RWPE2 (cell line): ENCODE measurements around the gene ST7.

Experiments used
- ATAC-seq: fragments of 200-7000 bp; cut with Tn5 transposase; 3 replicates; pipeline ENCODE4 v1.9.1; 2021; ENCODE audit warnings: low read depth
- DNase-seq: peaks from one replicate; pipeline ENCODE4 v3.0.0-alpha.2; 2020; ENCODE audit warnings: low spot score
- H3K27ac ChIP-seq: fragments of 450-650 bp; 2 replicates; pipeline ENCODE4 v1.5.1; 2017; ENCODE audit warnings: mild to moderate bottlenecking; ENCODE audit not compliant: poor library complexity, severe bottlenecking
- H3K27me3 ChIP-seq: fragments of 250-450 bp; sonication (Bioruptor Pico); 2 replicates; pipeline ENCODE4 v1.5.1; 2021; ENCODE audit warnings: mild to moderate bottlenecking, moderate library complexity; ENCODE audit not compliant: insufficient read depth, poor library complexity, severe bottlenecking
- H3K36me3 ChIP-seq: fragments of 250-450 bp; sonication (Bioruptor Pico); 2 replicates; pipeline ENCODE4 v1.5.1; 2020; ENCODE audit warnings: low read depth, mild to moderate bottlenecking, moderate library complexity
- H3K4me1 ChIP-seq: fragments of 250-450 bp; sonication (Bioruptor Pico); 2 replicates; pipeline ENCODE4 v1.5.1; 2021; ENCODE audit warnings: mild to moderate bottlenecking, moderate library complexity; ENCODE audit not compliant: insufficient read depth, poor library complexity, severe bottlenecking
- H3K4me3 ChIP-seq: fragments of 250-450 bp; sonication (Bioruptor Pico); 2 replicates; pipeline ENCODE4 v1.5.1; 2021; ENCODE audit warnings: mild to moderate bottlenecking, moderate library complexity; ENCODE audit not compliant: severe bottlenecking
- H3K9me3 ChIP-seq: fragments of 250-450 bp; sonication (Bioruptor Pico); 2 replicates; pipeline ENCODE4 v1.5.1; 2021; ENCODE audit warnings: mild to moderate bottlenecking, moderate library complexity; ENCODE audit not compliant: severe bottlenecking
- TF ChIP-seq, protein P1 (sequence below): fragments of 450-650 bp; IDR thresholded peaks from one replicate; pipeline ENCODE4 v1.5.1; 2017; ENCODE audit warnings: mild to moderate bottlenecking, moderate library complexity; ENCODE audit not compliant: poor library complexity, severe bottlenecking

ST7 gene

DNA sequence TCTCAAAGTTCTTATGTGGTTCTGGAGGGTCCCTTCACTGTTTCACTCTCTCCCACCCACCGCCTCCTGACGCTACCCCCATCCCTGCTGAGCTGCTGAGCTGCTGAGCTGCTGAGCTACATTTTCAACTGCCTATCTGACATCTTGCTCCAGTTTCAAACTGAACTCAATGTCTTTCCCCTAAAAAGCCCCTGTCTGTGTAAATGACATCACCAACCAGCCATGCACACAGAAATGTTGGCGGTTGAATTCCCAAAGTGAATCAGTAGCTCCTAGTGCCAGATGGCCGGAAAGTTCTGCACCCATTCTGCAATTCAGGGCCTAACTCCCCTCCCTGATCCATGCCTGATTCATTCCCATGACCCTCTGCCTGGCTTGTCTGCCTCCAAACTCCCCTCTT is 298.4 kb downstream of the ST7 start:
- ATAC-seq: no peak
- Histone ChIP-seq H3K9me3 (no peaks in the 10 kb centered on the region), H3K27ac (no peak overlapping the region), H3K4me1 (no peaks in the 10 kb centered on the region), H3K36me3 (no peaks in the 10 kb centered on the region), H3K27me3 (no peaks in the 10 kb centered on the region), H3K4me3 (no peak overlapping the region)
- no peak for DNase-seq
- TF ChIP-seq, protein P1, sequence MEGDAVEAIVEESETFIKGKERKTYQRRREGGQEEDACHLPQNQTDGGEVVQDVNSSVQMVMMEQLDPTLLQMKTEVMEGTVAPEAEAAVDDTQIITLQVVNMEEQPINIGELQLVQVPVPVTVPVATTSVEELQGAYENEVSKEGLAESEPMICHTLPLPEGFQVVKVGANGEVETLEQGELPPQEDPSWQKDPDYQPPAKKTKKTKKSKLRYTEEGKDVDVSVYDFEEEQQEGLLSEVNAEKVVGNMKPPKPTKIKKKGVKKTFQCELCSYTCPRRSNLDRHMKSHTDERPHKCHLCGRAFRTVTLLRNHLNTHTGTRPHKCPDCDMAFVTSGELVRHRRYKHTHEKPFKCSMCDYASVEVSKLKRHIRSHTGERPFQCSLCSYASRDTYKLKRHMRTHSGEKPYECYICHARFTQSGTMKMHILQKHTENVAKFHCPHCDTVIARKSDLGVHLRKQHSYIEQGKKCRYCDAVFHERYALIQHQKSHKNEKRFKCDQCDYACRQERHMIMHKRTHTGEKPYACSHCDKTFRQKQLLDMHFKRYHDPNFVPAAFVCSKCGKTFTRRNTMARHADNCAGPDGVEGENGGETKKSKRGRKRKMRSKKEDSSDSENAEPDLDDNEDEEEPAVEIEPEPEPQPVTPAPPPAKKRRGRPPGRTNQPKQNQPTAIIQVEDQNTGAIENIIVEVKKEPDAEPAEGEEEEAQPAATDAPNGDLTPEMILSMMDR: no peak

DNA sequence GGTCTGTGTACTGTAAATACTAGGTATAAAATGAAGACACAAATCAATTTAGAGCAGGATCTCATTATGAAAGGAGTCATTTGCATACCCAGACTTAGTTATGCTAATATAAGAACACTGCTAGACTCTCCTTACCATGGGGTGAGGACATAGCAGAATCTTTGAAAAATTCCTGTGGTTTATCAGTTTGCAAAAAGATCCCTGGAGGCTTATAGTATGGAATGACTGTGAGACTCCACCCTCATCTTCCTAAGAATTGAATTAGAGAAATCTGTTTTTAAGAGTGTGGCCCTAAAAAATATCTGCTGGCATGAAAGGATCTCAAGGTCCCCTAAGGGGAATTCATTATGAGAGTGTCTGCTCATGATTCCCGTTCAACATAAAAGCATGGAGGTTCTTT is 306.3 kb downstream of the ST7 start:
- peak; percentile 68; the same call in 2 of the 3 replicates for ATAC-seq
- no peaks in the 10 kb centered on the region for H3K36me3 ChIP-seq
- H3K4me3 ChIP-seq: no peak overlapping the region
- TF ChIP-seq, protein P1: no peak
- no peak for DNase-seq
- no peaks in the 10 kb centered on the region for H3K27me3 ChIP-seq
- H3K4me1 ChIP-seq: no peaks in the 10 kb centered on the region
- H3K27ac ChIP-seq: no peak overlapping the region
- H3K9me3 ChIP-seq: no peaks in the 10 kb centered on the region

DNA sequence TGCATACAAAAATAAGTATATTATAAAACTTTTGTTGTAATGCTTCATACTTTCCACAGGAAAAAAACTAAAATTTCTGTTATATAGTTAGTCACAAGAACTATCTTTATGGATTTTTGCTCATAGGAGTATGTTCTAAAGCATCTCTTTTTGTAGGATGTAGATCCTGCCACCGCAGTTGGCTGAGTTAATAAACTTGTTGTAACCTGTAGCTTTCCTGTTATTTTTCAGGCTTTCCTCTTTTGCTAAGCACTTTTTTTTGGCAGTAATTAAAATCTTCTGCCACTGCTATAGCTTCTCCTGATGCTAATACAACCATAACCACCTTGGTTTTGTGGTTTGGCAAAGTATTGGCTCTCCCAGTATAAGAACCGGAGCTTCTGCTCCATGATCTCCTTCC is 309.2 kb downstream of the ST7 start:
- H3K4me3 ChIP-seq: no peak overlapping the region
- H3K36me3 ChIP-seq: no peaks in the 10 kb centered on the region
- ATAC-seq: no peak
- no peaks in the 10 kb centered on the region for H3K27me3 ChIP-seq
- no peak for DNase-seq
- TF ChIP-seq, protein P1: no peak
- H3K4me1 ChIP-seq: no peaks in the 10 kb centered on the region
- no peak overlapping the region for H3K27ac ChIP-seq
- no peaks in the 10 kb centered on the region for H3K9me3 ChIP-seq

DNA sequence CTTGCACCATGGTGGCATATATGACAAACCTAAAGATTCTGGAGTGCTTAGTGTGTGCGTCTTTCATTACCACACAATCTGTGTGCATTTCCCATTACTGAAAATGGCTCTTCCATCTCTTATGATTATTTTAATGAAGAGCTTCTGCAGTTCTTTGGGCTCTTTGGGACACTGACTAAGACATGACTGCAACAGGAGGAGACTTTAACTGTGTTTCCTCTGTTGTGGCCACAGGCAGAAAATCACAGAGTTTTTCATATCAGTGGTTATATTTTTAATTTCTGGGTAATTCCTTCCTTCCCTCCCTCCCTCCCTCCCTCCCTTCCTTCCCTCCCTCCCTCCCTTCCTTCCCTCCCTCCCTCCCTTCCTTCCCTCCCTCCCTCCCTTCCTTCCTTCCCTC is 311.4 kb downstream of the ST7 start:
- no peaks in the 10 kb centered on the region for H3K36me3 ChIP-seq
- TF ChIP-seq, protein P1: no peak
- no peak overlapping the region for H3K4me3 ChIP-seq
- peaks cover 6% of the 10 kb centered on the region for H3K4me1 ChIP-seq
- no peaks in the 10 kb centered on the region for H3K9me3 ChIP-seq
- H3K27ac ChIP-seq: no peak overlapping the region
- no peak for ATAC-seq
- no peak for DNase-seq
- no peaks in the 10 kb centered on the region for H3K27me3 ChIP-seq

DNA sequence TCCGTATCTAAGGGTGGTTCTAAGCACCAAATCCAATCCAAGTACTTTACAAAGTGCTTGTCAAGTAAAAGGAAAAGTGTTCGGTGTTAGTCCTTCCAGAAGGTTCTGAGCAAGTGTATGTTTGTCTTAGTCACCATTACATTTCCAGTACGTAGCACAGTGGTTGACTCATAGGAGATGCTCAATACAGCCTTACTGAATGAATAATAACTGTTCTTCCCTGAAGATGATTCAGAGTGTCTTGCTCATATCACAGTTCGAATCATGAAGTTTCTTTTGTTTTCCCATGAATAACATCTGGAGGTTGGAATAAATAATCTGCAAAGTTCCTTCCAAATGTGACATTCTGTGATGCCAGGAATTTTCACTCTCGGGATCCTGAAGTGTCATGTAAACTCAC is 316.1 kb downstream of the ST7 start:
- TF ChIP-seq, protein P1: no peak
- peak overlapping the region; percentile 92 for H3K27ac ChIP-seq
- H3K4me3 ChIP-seq: no peak overlapping the region
- no peaks in the 10 kb centered on the region for H3K27me3 ChIP-seq
- no peaks in the 10 kb centered on the region for H3K36me3 ChIP-seq
- no peaks in the 10 kb centered on the region for H3K9me3 ChIP-seq
- no peak for DNase-seq
- H3K4me1 ChIP-seq: peaks cover 28% of the 10 kb centered on the region
- ATAC-seq: peak; percentile 98
